H9 (cell line): ENCODE measurements around the gene DYTN. TPM values are rescaled to one million over a fixed set of nuclear protein-coding genes. Genes with fewer than 3 reads are reported as not detected.

Experiments
- DNase-seq: peaks from one replicate; pipeline ENCODE4 v3.0.0-alpha.2; 2017
- H2AFZ ChIP-seq: one replicate; pipeline ENCODE4 v1.6.1; 2013; ENCODE audit warnings: mild to moderate bottlenecking, low read length, control low read depth, moderate library complexity
- H2AK5ac ChIP-seq: 2 replicates; pipeline ENCODE4 v1.6.1; 2013; ENCODE audit warnings: low read length, control low read depth, mixed read lengths; ENCODE audit not compliant: insufficient read length
- H2BK120ac ChIP-seq: one replicate; pipeline ENCODE4 v1.6.1; 2013; ENCODE audit warnings: low read depth, mild to moderate bottlenecking, low read length, control low read depth, inconsistent platforms; ENCODE audit not compliant: poor library complexity, severe bottlenecking
- H2BK12ac ChIP-seq: 2 replicates; pipeline ENCODE4 v1.6.1; 2013; ENCODE audit warnings: low read length, control low read depth, mixed read lengths, low read depth; ENCODE audit not compliant: insufficient read length
- H2BK15ac ChIP-seq: 2 replicates; pipeline ENCODE4 v1.6.1; 2013; ENCODE audit warnings: low read depth, low read length, control low read depth
- H2BK20ac ChIP-seq: one replicate; pipeline ENCODE4 v1.6.1; 2013; ENCODE audit warnings: low read depth, mild to moderate bottlenecking, low read length, control low read depth, inconsistent platforms; ENCODE audit not compliant: poor library complexity, severe bottlenecking
- H2BK5ac ChIP-seq: 2 replicates; pipeline ENCODE4 v1.6.1; 2013; ENCODE audit warnings: low read length, control low read depth, mixed read lengths; ENCODE audit not compliant: insufficient read length
- H3K14ac ChIP-seq: 2 replicates; pipeline ENCODE4 v1.6.1; 2013; ENCODE audit warnings: low read length, control low read depth; ENCODE audit not compliant: insufficient read depth
- H3K18ac ChIP-seq: 2 replicates; pipeline ENCODE4 v1.6.1; 2013; ENCODE audit warnings: low read depth, mild to moderate bottlenecking, mixed read lengths, low read length, control low read depth; ENCODE audit not compliant: insufficient read length
- H3K23ac ChIP-seq: 2 replicates; pipeline ENCODE4 v1.6.1; 2013; ENCODE audit warnings: low read length, control low read depth, mixed read lengths, low read depth; ENCODE audit not compliant: insufficient read length
- H3K23me2 ChIP-seq: 2 replicates; pipeline ENCODE4 v1.6.1; 2013; ENCODE audit warnings: low read depth, mild to moderate bottlenecking, mixed read lengths, low read length, control low read depth; ENCODE audit not compliant: insufficient read length, poor library complexity, severe bottlenecking
- H3K27ac ChIP-seq: 2 replicates; pipeline ENCODE4 v1.5.1; 2013; ENCODE audit warnings: low read length, control low read depth, mixed read lengths, low read depth; ENCODE audit not compliant: insufficient read length
- H3K27me3 ChIP-seq: 2 replicates; pipeline ENCODE4 v1.6.1; 2013; ENCODE audit warnings: low read length, control low read depth, inconsistent platforms; ENCODE audit not compliant: insufficient read depth
- H3K4ac ChIP-seq: 2 replicates; pipeline ENCODE4 v1.6.1; 2013; ENCODE audit warnings: low read depth, mild to moderate bottlenecking, control low read depth, inconsistent platforms, low read length, moderate library complexity
- H3K4me1 ChIP-seq: 2 replicates; pipeline ENCODE4 v1.6.1; 2013; ENCODE audit warnings: low read length, control low read depth, inconsistent platforms; ENCODE audit not compliant: insufficient read depth
- H3K4me2 ChIP-seq: 2 replicates; pipeline ENCODE4 v1.6.1; 2013; ENCODE audit warnings: low read length, control low read depth, mixed read lengths; ENCODE audit not compliant: insufficient read length, insufficient read depth
- H3K56ac ChIP-seq: 2 replicates; pipeline ENCODE4 v1.6.1; 2013; ENCODE audit warnings: low read depth, mild to moderate bottlenecking, mixed read lengths, low read length, control low read depth; ENCODE audit not compliant: insufficient read length
- H3K79me1 ChIP-seq: 2 replicates; pipeline ENCODE4 v1.6.1; 2013; ENCODE audit warnings: low read depth, mild to moderate bottlenecking, moderate library complexity, low read length, control low read depth, inconsistent platforms; ENCODE audit not compliant: insufficient read depth, poor library complexity, severe bottlenecking
- H3K79me2 ChIP-seq: 2 replicates; pipeline ENCODE4 v1.6.1; 2013; ENCODE audit warnings: low read length, control low read depth, inconsistent platforms; ENCODE audit not compliant: insufficient read depth
- H3K9ac ChIP-seq: 2 replicates; pipeline ENCODE4 v1.6.1; 2013; ENCODE audit warnings: low read length, control low read depth, mixed read lengths; ENCODE audit not compliant: insufficient read length; ENCODE audit errors: extremely low read depth
- H3K9me3 ChIP-seq: one replicate; pipeline ENCODE4 v1.6.1; 2013; ENCODE audit warnings: low read depth, low read length, inconsistent platforms; ENCODE audit not compliant: control insufficient read depth
- H3T11ph ChIP-seq: one replicate; pipeline ENCODE4 v1.6.1; 2013; ENCODE audit warnings: mild to moderate bottlenecking, low read length, control low read depth, inconsistent platforms
- H4K20me1 ChIP-seq: one replicate; pipeline ENCODE4 v1.6.1; 2013; ENCODE audit not compliant: control insufficient read depth, insufficient read length, insufficient read depth
- H4K5ac ChIP-seq: 2 replicates; pipeline ENCODE4 v1.6.1; 2013; ENCODE audit warnings: low read depth, mild to moderate bottlenecking, mixed read lengths, low read length, control low read depth; ENCODE audit not compliant: insufficient read length
- H4K8ac ChIP-seq: replicated peaks from 2 replicates; pipeline ENCODE4 v1.6.1; 2013; ENCODE audit warnings: low read length, control low read depth, mixed read lengths, low read depth; ENCODE audit not compliant: insufficient read length
- H4K91ac ChIP-seq: 2 replicates; pipeline ENCODE4 v1.6.1; 2013; ENCODE audit warnings: low read depth, mild to moderate bottlenecking, moderate library complexity, mixed read lengths, low read length, control low read depth; ENCODE audit not compliant: insufficient read length
- H3K27ac Mint-ChIP-seq, 3 experiments: 2 replicates in 2 of 3; 3 replicates in 1 of 3; pipeline ENCODE4 v1.8.0; 2020 to 2021; ENCODE audit warnings: mixed read lengths in 3 of 3, mild to moderate bottlenecking in 1 of 3, moderate library complexity in 1 of 3
- H3K27me3 Mint-ChIP-seq: 2 replicates; pipeline ENCODE4 v1.8.0; 2021; ENCODE audit warnings: low read depth, mild to moderate bottlenecking, moderate library complexity, mixed read lengths
- H3K36me3 Mint-ChIP-seq, 3 experiments: 2 replicates in 2 of 3; 3 replicates in 1 of 3; pipeline ENCODE4 v1.8.0; 2020 to 2021; ENCODE audit warnings: low read depth in 3 of 3, mixed read lengths in 3 of 3; ENCODE audit not compliant: insufficient read depth in 1 of 3
- H3K4me1 Mint-ChIP-seq, 2 experiments: 2 replicates each; pipeline ENCODE4 v1.8.0; 2020; ENCODE audit warnings: mixed read lengths in 2 of 2
- H3K4me3 Mint-ChIP-seq, 2 experiments: 2 replicates in 1 of 2; 3 replicates in 1 of 2; pipeline ENCODE4 v1.8.0; 2020 to 2021; ENCODE audit warnings: mild to moderate bottlenecking in 2 of 2, mixed read lengths in 2 of 2, moderate library complexity in 1 of 2
- H3K9me3 Mint-ChIP-seq, 2 experiments: 2 replicates in 1 of 2; 3 replicates in 1 of 2; pipeline ENCODE4 v1.8.0; 2020; ENCODE audit warnings: mild to moderate bottlenecking in 2 of 2, mixed read lengths in 2 of 2, moderate library complexity in 1 of 2
- total RNA-seq: library from RNA; stranded (reverse); gene quantifications from 2 replicates; pipeline ENCODE4 v1.2.1, GENCODE V29; 2021
- TF ChIP-seq, protein P1 (sequence below): fragments of 200-600 bp; sonication (generic); conservative IDR thresholded peaks from 3 replicates; pipeline ENCODE4 v1.8.0; 2021; ENCODE audit warnings: antibody characterized with exemption, mild to moderate bottlenecking

The DYTN gene
- total RNA-seq, 1 experiment from 2014 or later: not detected

DNA sequence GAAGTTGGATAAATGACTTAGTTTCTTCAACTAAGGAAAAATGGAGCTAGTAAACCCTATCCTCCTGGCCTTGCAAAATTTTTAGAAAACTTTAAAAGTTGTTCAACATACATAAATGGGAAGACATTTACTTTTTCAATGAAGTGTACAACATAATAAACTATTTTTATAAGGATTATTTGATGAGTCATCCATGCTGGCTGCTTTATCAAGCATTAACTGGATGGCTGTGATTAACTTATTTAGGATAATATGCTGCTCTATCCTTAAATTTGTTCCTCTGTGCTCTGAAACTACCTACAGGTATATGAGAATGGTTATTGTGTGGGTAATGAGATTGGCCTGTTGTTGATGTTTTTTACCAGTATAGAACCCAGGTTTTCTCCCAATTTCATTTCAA, 21.3 kb downstream of the DYTN start:
- no peak overlapping the region for H2BK12ac ChIP-seq
- no peaks in the 10 kb centered on the region for H3K27me3 ChIP-seq

More for the DNA sequence above, 21.3 kb downstream of the DYTN start:
- Histone ChIP-seq H2AK5ac (no peak overlapping the region), H3K4ac (no peak overlapping the region), H3K27ac (no peak overlapping the region), H3T11ph (no peak overlapping the region), H3K18ac (no peak overlapping the region), H4K91ac (no peak overlapping the region), H2BK15ac (no peak overlapping the region), H3K4me2 (no peak overlapping the region), H4K5ac (no peak overlapping the region), H3K56ac (no peak overlapping the region), H2BK20ac (no peak overlapping the region), H3K79me2 (no peaks in the 10 kb centered on the region), H3K9ac (no peak overlapping the region), H2AFZ (no peak overlapping the region), H3K4me1 (no peaks in the 10 kb centered on the region), H3K14ac (no peak overlapping the region), H4K8ac (no peak overlapping the region), H3K9me3 (no peaks in the 10 kb centered on the region), H2BK5ac (no peak overlapping the region), H3K23ac (no peak overlapping the region), H3K79me1 (no peaks in the 10 kb centered on the region), H3K23me2 (no peaks in the 10 kb centered on the region), H4K20me1 (no peaks in the 10 kb centered on the region), H2BK120ac (no peak overlapping the region)
- H3K27me3 Mint-ChIP-seq: peaks cover 3% of the 10 kb centered on the region; the same call in 1 of the 2 replicates
- no peak overlapping the region for H3K4me3 Mint-ChIP-seq
- DNase-seq: no peak
- no peaks in the 10 kb centered on the region for H3K9me3 Mint-ChIP-seq
- no peak overlapping the region for H3K27ac Mint-ChIP-seq
- no peaks in the 10 kb centered on the region for H3K36me3 Mint-ChIP-seq
- H3K4me1 Mint-ChIP-seq: 0 out of 4 replicates have a peak, but pooled peaks cover 0 to 3% of the 10 kb centered on the region in 2 experiments
- TF ChIP-seq, protein P1, sequence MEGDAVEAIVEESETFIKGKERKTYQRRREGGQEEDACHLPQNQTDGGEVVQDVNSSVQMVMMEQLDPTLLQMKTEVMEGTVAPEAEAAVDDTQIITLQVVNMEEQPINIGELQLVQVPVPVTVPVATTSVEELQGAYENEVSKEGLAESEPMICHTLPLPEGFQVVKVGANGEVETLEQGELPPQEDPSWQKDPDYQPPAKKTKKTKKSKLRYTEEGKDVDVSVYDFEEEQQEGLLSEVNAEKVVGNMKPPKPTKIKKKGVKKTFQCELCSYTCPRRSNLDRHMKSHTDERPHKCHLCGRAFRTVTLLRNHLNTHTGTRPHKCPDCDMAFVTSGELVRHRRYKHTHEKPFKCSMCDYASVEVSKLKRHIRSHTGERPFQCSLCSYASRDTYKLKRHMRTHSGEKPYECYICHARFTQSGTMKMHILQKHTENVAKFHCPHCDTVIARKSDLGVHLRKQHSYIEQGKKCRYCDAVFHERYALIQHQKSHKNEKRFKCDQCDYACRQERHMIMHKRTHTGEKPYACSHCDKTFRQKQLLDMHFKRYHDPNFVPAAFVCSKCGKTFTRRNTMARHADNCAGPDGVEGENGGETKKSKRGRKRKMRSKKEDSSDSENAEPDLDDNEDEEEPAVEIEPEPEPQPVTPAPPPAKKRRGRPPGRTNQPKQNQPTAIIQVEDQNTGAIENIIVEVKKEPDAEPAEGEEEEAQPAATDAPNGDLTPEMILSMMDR: no peak
